Thyroid gland (tissue), 4 donors: ENCODE results near the gene VPS39.

Experiments used
- CTCF ChIP-seq, 6 experiments: fragments of 200-600 bp in 3 of 6; fragments of 450-650 bp in 3 of 6; sonication (generic) in 3 of 6; IDR thresholded peaks; one replicate each; pipeline ENCODE4 v1.5.1; 2016 to 2019; ENCODE audit warnings: antibody characterized with exemption in 6 of 6, mild to moderate bottlenecking in 2 of 6, inconsistent platforms in 1 of 6, moderate library complexity in 1 of 6
- POLR2A ChIP-seq, 2 donors: fragments of 450-650 bp; IDR thresholded peaks; one replicate each; pipeline ENCODE4 v1.6.1; 2017; ENCODE audit warnings: antibody characterized with exemption in 2 of 2, mild to moderate bottlenecking in 2 of 2, moderate library complexity in 1 of 2

- TF ChIP-seq CTCF (IDR thresholded peaks at IDR 0.05), result no peak
- no peak for TF ChIP-seq POLR2A (IDR thresholded peaks at IDR 0.05)
Observed at GRCh38 chr15:42155546-42156242, 52.4 kb downstream of the VPS39 start.
